CD4-positive, alpha-beta T cell treated with Interferon gamma for 1 hour (primary cell): Measurements from ENCODE around the gene NAV2.

Experiments used
- DNase-seq: peaks from one replicate; pipeline ENCODE4 v3.0.0-alpha.2; 2020

The NAV2 gene

GRCh38 chr11:19712281-19713195 is at the start of gene NAV2:
TSS of gene NAV2 (plus strand) at chr11:19712837. CDS start at chr11:19713696, 859 bp downstream.
- DNase-seq: peak; percentile 78

- no peak for DNase-seq
Observed at GRCh38 chr11:19663206-19663605, 49.4 kb upstream of the NAV2 start.

GRCh38 chr11:19664886-19665548 is 47.6 kb upstream of the NAV2 start:
- no peak for DNase-seq

GRCh38 chr11:19666951-19667350 is 45.7 kb upstream of the NAV2 start:
- DNase-seq: no peak

- DNase-seq: no peak
Observed at GRCh38 chr11:19669511-19669910, 43.1 kb upstream of the NAV2 start.

GRCh38 chr11:19670030-19670791 is 42.4 kb upstream of the NAV2 start:
- no peak for DNase-seq

GRCh38 chr11:19672586-19673206 is 39.9 kb upstream of the NAV2 start:
- DNase-seq: no peak

- no peak for DNase-seq
Observed at GRCh38 chr11:19673924-19674729, 38.5 kb upstream of the NAV2 start.

- DNase-seq: no peak
Observed at GRCh38 chr11:19674836-19675235, 37.8 kb upstream of the NAV2 start.

GRCh38 chr11:19675397-19675796 is 37.2 kb upstream of the NAV2 start:
- DNase-seq: no peak

- DNase-seq: no peak
Observed at GRCh38 chr11:19676475-19677380, 35.9 kb upstream of the NAV2 start.

- no peak for DNase-seq
Observed at GRCh38 chr11:19677381-19678080, 35.1 kb upstream of the NAV2 start.

- no peak for DNase-seq
Observed at GRCh38 chr11:19679952-19680828, 32.4 kb upstream of the NAV2 start.

GRCh38 chr11:19680829-19681368 is 31.7 kb upstream of the NAV2 start:
- DNase-seq: no peak

GRCh38 chr11:19683141-19683805 is 29.4 kb upstream of the NAV2 start:
- no peak for DNase-seq

- no peak for DNase-seq
Observed at GRCh38 chr11:19683862-19684491, 28.7 kb upstream of the NAV2 start.

- DNase-seq: no peak
Observed at GRCh38 chr11:19686234-19686633, 26.4 kb upstream of the NAV2 start.

- DNase-seq: no peak
Observed at GRCh38 chr11:19687392-19687791, 25.2 kb upstream of the NAV2 start.
